Thoracic aorta (tissue), 2 donors: ENCODE results near the gene CLEC2A. TPM values are rescaled to one million over a fixed set of nuclear protein-coding genes. Genes with fewer than 3 reads are reported as not detected.
"Not testable (repeated sequence)": the region's sequence is repeated elsewhere in the genome, so short reads cannot be mapped to it uniquely, and the experiment has no call there.

Experiments used
- ATAC-seq: fragments of 150-250 bp; one replicate; pipeline ENCODE4 v1.8.0; 2017; ENCODE audit warnings: low read depth; ENCODE audit not compliant: insufficient number of reproducible peaks, low FRiP score
- DNase-seq: peaks from one replicate; pipeline ENCODE4 v3.0.0-alpha.2; 2020; ENCODE audit warnings: low spot score
- H3K27ac ChIP-seq, 2 donors: fragments of 200-600 bp; sonication (generic); 1 replicate in 1 of 2; 2 replicates in 1 of 2; pipeline ENCODE4 v1.5.1; 2016; ENCODE audit warnings: mild to moderate bottlenecking in 2 of 2, moderate library complexity in 2 of 2
- H3K27me3 ChIP-seq: fragments of 200-600 bp; sonication (generic); replicated peaks from 2 replicates; pipeline ENCODE4 v1.6.0; 2016; ENCODE audit warnings: mild to moderate bottlenecking; ENCODE audit not compliant: insufficient read depth
- H3K36me3 ChIP-seq: fragments of 200-600 bp; sonication (generic); one replicate; pipeline ENCODE4 v1.5.1; 2016
- H3K4me1 ChIP-seq, 2 donors: fragments of 200-600 bp; sonication (generic); 1 replicate in 1 of 2; 2 replicates in 1 of 2; pipeline versions ENCODE4 v1.5.1 to v1.6.0; 2016; ENCODE audit warnings: low read depth in 2 of 2, mild to moderate bottlenecking in 1 of 2; ENCODE audit not compliant: control insufficient read depth in 1 of 2
- H3K4me3 ChIP-seq: fragments of 200-600 bp; sonication (generic); 2 replicates; pipeline ENCODE4 v1.5.1; 2016; ENCODE audit warnings: mild to moderate bottlenecking
- H3K9me3 ChIP-seq: fragments of 200-600 bp; sonication (generic); 2 replicates; pipeline ENCODE4 v1.5.1; 2016
- total RNA-seq, 2 donors: library from RNA; depleted of rRNA; stranded (reverse); fragments of >200 nt; gene quantifications; one replicate each; pipeline versions ENCODE4 v1.1.0 to v1.2.3, GENCODE V29; 2016
- TF ChIP-seq, protein P1 (sequence below): fragments of 200-600 bp; sonication (generic); IDR thresholded peaks from one replicate; pipeline ENCODE4 v1.5.1; 2019; ENCODE audit warnings: antibody characterized with exemption

CLEC2A gene
- total RNA-seq, 2 donors from 2014 or later = not detected

DNA sequence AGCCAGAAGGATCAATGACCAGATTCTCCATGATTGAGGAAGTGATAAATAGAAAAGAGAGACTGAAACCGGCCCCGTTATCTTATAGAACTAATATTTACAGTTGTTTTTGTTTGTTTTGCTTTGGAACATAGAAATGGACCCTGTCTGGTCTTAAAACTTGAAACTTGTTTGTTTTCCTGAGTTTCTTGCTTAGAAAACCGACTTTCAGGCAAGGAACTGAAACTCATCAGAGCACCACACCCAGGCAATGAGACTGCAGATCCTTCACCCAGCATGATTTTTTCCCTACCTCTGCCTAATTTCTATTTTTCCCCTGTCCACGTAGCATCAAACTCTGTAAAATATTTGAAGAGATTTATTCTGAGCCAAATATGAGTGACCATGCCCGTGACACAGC lies 28.4 kb upstream of the CLEC2A start:
- Histone ChIP-seq H3K4me3 (no peak overlapping the region), H3K27ac (no peak overlapping the region), H3K36me3 (no peaks in the 10 kb centered on the region), H3K9me3 (no peaks in the 10 kb centered on the region), H3K27me3 (no peaks in the 10 kb centered on the region), H3K4me1 (no peaks in the 10 kb centered on the region)
- ATAC-seq = no peak
- TF ChIP-seq, protein P1, sequence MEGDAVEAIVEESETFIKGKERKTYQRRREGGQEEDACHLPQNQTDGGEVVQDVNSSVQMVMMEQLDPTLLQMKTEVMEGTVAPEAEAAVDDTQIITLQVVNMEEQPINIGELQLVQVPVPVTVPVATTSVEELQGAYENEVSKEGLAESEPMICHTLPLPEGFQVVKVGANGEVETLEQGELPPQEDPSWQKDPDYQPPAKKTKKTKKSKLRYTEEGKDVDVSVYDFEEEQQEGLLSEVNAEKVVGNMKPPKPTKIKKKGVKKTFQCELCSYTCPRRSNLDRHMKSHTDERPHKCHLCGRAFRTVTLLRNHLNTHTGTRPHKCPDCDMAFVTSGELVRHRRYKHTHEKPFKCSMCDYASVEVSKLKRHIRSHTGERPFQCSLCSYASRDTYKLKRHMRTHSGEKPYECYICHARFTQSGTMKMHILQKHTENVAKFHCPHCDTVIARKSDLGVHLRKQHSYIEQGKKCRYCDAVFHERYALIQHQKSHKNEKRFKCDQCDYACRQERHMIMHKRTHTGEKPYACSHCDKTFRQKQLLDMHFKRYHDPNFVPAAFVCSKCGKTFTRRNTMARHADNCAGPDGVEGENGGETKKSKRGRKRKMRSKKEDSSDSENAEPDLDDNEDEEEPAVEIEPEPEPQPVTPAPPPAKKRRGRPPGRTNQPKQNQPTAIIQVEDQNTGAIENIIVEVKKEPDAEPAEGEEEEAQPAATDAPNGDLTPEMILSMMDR = no peak
- DNase-seq = no peak

DNA sequence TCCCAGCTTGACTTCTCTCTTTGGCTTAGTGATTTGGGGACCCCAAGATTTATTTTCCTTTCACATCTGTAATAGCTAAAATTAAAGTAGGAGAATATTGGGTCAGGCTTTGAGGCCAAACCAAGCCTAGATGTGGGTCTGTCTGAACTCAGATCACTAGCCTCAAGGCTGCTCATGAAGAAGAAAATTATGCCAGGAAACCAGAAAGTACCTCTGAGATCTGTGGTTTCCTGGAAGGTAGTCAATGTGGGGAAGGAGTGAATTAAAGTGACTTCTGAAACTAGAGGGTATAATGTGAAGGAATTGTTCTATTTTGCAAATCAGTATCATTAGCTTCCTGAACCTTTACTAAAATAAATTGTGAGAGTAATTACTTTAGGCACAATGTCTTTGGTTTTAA lies 25.7 kb upstream of the CLEC2A start:
- no peaks in the 10 kb centered on the region for H3K4me1 ChIP-seq
- TF ChIP-seq, protein P1 = no peak
- H3K27me3 ChIP-seq = no peaks in the 10 kb centered on the region
- ATAC-seq (no peak), DNase-seq (no peak)
- H3K36me3 ChIP-seq = no peaks in the 10 kb centered on the region
- no peaks in the 10 kb centered on the region for H3K9me3 ChIP-seq
- H3K4me3 ChIP-seq = no peak overlapping the region
- H3K27ac ChIP-seq = no peak overlapping the region

DNA sequence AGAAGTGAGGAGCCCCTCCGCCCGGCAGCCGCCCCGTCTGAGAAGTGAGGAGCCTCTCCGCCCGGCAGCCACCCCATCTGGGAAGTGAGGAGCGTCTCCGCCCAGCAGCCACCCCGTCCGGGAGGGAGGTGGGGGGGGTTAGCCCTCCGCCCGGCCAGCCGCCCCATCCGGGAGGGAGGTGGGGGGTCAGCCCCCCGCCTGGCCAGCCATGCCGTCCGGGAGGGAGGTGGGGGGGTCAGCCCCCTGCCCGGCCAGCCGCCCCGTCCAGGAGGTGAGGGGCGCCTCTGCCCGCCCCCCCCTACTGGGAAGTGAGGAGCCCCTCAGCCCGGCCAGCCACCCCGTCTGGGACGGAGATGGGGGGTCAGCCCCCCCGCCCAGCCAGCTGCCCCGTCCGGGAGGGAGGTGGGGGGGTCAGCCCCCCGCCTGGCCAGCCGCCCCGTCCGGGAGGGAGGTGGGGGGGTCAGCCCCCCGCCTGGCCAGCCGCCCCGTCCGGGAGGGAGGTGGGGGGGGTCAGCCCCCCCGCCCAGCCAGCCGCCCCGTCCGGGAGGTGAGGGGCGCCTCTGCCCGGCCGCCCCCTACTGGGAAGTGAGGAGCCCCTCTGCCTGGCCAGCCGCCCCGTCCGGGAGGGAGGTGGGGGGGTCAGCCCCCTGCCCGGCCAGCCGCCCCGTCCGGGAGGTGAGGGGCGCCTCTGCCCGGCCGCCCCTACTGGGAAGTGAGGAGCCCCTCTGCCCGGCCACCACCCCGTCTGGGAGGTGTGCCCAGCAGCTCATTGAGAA lies 21.0 kb upstream of the CLEC2A start:
- H3K9me3 ChIP-seq, H3K27ac ChIP-seq, H3K27me3 ChIP-seq, H3K36me3 ChIP-seq, ATAC-seq, H3K4me1 ChIP-seq, DNase-seq, H3K4me3 ChIP-seq: not testable (repeated sequence)

DNA sequence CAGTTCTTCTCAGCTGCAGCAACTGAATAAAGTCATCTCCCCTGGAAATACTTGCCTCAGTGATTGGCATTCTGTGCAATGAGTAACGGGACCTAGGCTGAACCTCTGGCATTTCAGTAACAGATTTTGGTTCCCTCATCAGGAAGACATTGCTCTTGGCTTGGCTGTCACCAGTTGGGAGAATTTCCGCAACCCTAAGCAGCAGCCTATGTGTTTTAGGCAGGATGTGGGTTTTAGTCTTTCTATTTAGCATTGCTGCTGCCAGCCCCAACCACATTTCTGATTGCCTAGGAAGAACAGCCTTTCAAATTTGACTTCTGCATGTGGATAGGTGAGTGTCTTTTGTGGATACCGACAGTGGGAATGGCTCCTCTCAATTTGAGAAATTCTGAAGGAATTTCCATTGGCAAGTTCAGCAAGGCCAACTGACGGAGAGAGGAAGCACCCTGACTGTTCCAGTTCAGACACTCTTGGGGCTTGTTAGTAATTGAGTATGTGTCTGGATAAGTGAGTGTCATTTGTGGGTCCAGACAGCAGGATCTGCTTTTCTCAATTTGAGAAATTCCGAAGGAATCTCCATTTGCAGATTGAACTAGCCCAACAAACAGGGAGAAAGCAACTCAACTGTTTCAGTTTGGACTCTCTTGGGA lies 19.0 kb upstream of the CLEC2A start:
- Histone ChIP-seq H3K36me3 (no peaks in the 10 kb centered on the region), H3K27me3 (no peaks in the 10 kb centered on the region), H3K9me3 (no peaks in the 10 kb centered on the region), H3K27ac (no peak overlapping the region), H3K4me1 (no peaks in the 10 kb centered on the region), H3K4me3 (no peak overlapping the region)
- no peak for ATAC-seq
- TF ChIP-seq, protein P1 = no peak
- DNase-seq = no peak

DNA sequence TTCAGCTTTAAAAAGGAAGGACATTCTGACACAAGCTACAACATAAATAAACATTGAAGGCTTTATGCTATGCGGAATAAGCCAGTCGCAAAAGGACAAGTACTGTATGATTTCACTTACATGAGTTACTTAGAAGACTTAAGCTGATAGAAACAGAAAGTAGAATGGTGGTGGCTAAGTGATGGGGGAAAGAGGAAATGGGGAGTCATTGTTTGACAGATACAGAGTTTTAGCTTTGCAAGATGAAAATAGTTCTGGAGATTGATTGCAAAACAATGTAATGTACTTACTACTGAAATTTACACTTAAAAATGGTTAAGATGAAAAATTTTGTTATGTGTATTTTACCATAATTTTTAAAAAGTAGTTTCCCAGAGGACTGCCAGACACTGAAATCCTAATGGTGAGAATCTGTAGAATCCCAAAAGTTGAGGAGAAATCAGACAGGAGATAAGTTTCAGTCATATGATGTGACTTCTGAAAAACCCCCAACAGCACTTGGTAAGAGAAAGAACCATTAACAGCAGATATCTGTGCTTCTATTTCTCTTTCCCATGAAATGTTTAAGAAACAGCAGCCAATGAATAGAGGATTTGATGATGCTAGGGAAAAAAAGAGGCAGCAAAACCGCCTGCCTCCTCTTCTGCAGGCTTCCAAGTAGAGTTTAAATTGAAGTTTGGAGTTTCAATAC lies 16.6 kb upstream of the CLEC2A start:
- no peak for ATAC-seq
- H3K9me3 ChIP-seq = no peaks in the 10 kb centered on the region
- H3K27me3 ChIP-seq = no peaks in the 10 kb centered on the region
- no peaks in the 10 kb centered on the region for H3K36me3 ChIP-seq
- H3K4me1 ChIP-seq = no peaks in the 10 kb centered on the region
- DNase-seq = no peak
- H3K4me3 ChIP-seq = no peak overlapping the region
- no peak overlapping the region for H3K27ac ChIP-seq
- TF ChIP-seq, protein P1 = no peak
